Stimulated activated CD8-positive, alpha-beta memory T cell treated with anti-CD3 and anti-CD28 coated beads, Interleukin-12 subunit alpha, Interleukin-12 subunit beta, amount 100 ng/mL, for 24 hours (primary cell): ENCODE data around the gene FOXP3.
"Not testable (repeated sequence)": the region's sequence is repeated elsewhere in the genome, so short reads cannot be mapped to it uniquely, and the experiment has no call there.

Experiments
- DNase-seq: peaks from one replicate; pipeline ENCODE4 v3.0.0-alpha.2; 2020; ENCODE audit errors: extremely low read depth

The FOXP3 gene

GRCh38 chrX:49264460-49264859 is at the start of gene FOXP3:
Gene FOXP3, minus strand, starts transcription at chrX:49264710. Its CDS starts 6,205 bp downstream, at chrX:49258505.
- no peak for DNase-seq

GRCh38 chrX:49312176-49312575 is 47.7 kb upstream of the FOXP3 start:
- no peak for DNase-seq

- no peak for DNase-seq
Observed at GRCh38 chrX:49310371-49310770, 45.9 kb upstream of the FOXP3 start.

GRCh38 chrX:49309401-49309981 is 45.0 kb upstream of the FOXP3 start:
- no peak for DNase-seq

GRCh38 chrX:49308604-49309269 is 44.2 kb upstream of the FOXP3 start:
- no peak for DNase-seq

GRCh38 chrX:49307775-49308174 is 43.3 kb upstream of the FOXP3 start:
- not testable (repeated sequence) for DNase-seq

- no peak for DNase-seq
Observed at GRCh38 chrX:49303346-49303745, 38.8 kb upstream of the FOXP3 start, which contains the start of gene GAGE10. Gene GAGE10, plus strand, starts transcription at chrX:49303646. Its CDS starts 1,214 bp downstream, at chrX:49304860.

- DNase-seq: no peak
Observed at GRCh38 chrX:49300703-49301102, 36.2 kb upstream of the FOXP3 start.

- DNase-seq: not testable (repeated sequence)
Observed at GRCh38 chrX:49299293-49299692, 34.8 kb upstream of the FOXP3 start.

- DNase-seq: no peak
Observed at GRCh38 chrX:49292400-49293362, 28.2 kb upstream of the FOXP3 start.

GRCh38 chrX:49291615-49292337 is 27.3 kb upstream of the FOXP3 start:
- DNase-seq: no peak

- DNase-seq: no peak
Observed at GRCh38 chrX:49290215-49290614, 25.7 kb upstream of the FOXP3 start.

GRCh38 chrX:49287665-49288064 is 23.2 kb upstream of the FOXP3 start:
- no peak for DNase-seq

GRCh38 chrX:49286581-49286980 is 22.1 kb upstream of the FOXP3 start:
- no peak for DNase-seq

- DNase-seq: no peak
Observed at GRCh38 chrX:49286136-49286535, 21.6 kb upstream of the FOXP3 start.

- no peak for DNase-seq
Observed at GRCh38 chrX:49284212-49284611, 19.7 kb upstream of the FOXP3 start.

- DNase-seq: no peak
Observed at GRCh38 chrX:49282647-49283011, 18.1 kb upstream of the FOXP3 start.

GRCh38 chrX:49278081-49278480 is 13.6 kb upstream of the FOXP3 start:
- no peak for DNase-seq

GRCh38 chrX:49277535-49277830 is 13.0 kb upstream of the FOXP3 start:
- DNase-seq: no peak

GRCh38 chrX:49276671-49277534 is 12.4 kb upstream of the FOXP3 start:
- DNase-seq: no peak

GRCh38 chrX:49276207-49276606 is 11.7 kb upstream of the FOXP3 start:
- DNase-seq: no peak
